GM21528 (cell line): ENCODE measurements around the gene PLXNA3.

ENCODE experiments used
- ATAC-seq: cut with Tn5 transposase; IDR thresholded peaks from one replicate; pipeline ENCODE4 v1.9.1; 2021; ENCODE audit warnings: mild to moderate bottlenecking, moderate library complexity; ENCODE audit not compliant: unreplicated experiment, low FRiP score

The PLXNA3 gene

DNA sequence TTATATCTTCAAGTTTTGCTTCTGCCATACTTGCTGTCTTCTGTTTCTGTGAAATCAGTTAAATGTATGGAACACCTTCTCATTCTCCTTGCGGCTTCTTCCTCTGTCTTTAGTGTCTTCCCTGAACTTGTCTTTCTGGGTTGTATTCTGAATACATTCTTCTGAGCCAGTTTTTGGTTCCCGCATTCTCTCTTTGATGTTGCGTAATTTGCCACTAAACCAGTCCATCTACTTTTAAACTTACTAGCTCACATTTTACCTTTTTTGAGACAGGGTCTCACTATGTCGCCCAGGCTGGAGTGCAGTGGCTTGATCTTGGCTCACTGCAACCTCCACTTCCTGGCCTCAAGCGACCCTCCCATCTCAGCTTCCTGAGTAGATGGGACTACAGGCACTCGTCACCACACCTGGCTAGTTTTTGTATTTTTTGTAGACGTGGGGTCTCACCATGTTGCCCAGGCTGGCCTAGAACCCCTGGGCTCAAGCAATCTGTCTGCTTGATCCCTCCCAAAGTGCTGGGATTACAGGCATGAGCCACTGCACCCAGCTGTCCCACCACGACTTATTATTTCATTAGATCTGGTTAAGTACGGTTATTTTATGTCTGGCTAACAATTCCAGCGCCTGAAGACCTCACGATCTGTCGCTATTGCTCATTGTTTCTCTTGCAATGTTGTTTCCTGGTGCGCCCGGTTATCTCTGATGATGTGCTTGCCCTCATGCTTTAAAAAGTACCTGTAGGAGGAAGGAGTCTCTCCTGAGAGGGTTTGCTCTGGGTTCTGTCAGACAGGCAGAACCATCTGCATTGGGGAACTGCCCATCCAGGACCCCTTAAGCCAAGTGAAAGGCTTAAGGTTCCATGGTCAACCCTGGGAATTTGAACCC, 67.8 kb downstream of the PLXNA3 start:
- ATAC-seq, result no peak

DNA sequence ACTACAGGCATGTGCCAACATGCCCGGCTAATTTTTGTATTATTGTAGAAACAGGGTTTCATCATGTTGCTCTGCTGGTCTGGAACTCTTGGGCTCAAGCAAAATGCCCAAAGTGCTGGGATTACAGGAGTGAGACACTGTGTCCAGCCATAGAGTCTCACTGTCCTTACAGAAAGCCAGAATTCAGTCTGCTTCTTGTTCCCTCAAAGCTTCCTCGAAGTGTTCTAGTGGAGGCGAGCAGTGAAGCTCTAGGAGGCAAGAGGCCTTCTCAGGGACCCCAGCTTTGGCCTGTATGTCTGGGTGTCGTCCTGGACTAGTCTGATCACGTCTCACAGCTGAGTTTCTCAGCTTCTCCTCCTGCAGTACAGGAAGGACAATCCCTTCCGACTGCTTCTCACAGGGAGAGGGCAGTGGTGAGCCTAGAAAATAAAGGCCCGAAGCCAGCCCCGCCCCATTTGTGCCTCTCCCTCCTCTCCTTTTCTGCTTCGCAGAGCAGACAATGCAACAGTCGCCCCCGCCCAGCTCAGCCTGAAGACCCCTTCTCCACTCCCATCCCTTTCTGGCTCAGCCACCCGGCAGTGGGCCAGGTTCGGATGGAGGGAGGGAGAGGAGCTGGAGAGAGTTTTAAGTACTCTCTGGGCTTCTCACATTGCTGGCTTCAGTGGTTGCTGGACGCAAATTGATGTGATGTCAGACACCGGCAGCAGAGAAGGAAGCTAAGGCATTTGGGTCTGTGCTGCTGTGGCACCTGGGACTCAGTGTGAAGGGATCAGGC, 69.0 kb downstream of the PLXNA3 start:
- ATAC-seq, result peak; percentile 61
